ENCODE measurements around the gene TMEM252.
A peak's percentile ranks its signal among the peaks of the same experiment; 100 is the strongest.

TMEM252 gene

DNA sequence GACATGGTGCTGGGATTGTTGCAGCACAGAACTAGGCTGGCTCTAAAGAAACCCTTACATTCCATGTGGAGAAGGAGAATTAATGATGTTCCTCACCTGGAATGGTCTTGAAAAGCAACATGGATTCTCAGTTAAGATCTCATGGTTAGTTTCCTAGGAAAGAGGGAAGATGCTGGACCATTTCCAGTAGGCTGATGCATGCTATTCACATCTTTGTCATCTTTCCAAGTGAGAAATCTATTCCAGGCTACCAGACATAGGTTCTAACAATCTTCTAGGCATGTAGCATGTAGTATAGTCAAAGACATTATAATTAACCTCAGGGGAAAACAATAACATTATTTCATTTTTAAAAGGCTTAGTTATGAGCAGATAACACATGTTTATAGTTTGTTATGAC, 44.3 kb downstream of the TMEM252 start:
- DNase-seq = no peak

- DNase-seq = no peak
Observed at GRCh38 chr9:68495247-68495646, 45.4 kb downstream of the TMEM252 start.

DNA sequence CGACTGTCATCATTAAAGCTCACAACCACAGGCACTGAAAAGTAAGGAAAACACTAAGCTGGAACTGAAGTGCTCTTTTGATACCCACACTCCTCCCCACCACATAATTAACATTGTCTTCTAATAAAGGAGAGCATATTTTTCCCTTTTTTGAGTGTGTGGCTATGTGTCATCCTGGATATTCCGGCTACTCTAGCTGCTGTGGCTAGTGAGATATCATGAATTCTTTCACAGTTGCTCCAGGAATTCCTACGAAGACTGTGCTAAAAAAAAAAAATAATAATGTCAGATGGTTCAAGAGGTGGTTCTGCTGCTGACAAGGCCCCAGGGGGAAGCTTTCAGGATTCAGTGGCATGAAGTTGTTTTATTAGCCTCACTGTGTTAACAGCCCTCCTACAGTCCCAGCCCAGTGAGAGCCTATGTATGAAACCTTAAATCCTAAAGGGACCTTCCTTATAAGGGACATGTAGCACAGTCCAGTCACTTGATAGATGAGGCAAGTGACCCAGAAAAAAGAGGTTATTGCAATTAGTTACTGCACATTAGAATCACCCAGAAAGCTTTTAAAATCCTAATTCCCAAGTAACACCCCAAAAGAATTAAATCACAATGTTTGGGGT, 46.6 kb downstream of the TMEM252 start:
- DNase-seq = no peak

GRCh38 chr9:68493541-68493940, 47.1 kb downstream of the TMEM252 start:
- DNase-seq = no peak

GRCh38 chr9:68492806-68493205, 47.9 kb downstream of the TMEM252 start:
- peak; percentile 68 for DNase-seq

DNA sequence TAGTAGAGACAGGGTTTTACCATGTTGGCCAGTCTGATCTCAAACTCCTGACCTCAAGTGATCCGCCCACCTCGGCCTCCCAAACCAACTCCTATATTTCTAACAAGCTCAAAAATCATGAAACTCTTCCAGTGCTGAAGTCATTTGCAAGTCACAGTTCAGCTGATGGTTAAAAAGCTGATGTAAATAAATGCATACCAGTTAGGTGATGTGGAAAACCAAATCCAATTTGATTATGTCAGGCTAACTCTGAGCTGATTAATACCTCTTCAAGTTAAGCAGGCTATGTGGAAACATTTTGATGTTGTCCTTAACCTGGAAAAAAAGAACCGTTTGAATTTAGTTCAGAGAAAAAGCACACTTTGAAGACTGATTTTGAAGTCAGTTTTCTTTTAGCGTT, 51.0 kb downstream of the TMEM252 start:
- DNase-seq = no peak

DNA sequence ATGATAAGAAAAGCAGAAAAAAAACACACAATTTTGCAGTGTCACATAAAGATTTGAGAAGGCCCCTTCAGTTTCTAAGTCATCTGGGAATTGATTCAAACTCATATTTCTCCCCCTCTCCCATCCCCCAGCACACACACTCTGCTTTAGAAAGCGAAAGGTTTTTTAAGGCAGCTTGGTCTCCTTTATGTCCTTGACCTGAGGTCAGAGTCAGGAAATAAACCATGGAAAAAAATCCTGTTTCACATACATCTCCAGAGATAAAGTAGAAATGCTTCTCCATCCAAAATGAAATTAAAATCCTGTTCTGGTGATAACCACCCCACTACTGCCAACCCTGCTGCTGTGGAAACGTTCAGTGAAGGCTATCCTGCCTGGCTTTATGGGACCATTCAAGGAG, 52.6 kb downstream of the TMEM252 start:
- DNase-seq = no peak
